ENCODE results near the gene EIF2D. TPM values are rescaled to one million over a fixed set of nuclear protein-coding genes. Genes with fewer than 3 reads are reported as not detected.

Gene EIF2D
- total and polyA plus RNA-seq, 2 of the 13 experiments (the other 11 are each of a cell fraction or from before 2014, with no cell fraction given), result 45.1 to 64.9 TPM

DNA sequence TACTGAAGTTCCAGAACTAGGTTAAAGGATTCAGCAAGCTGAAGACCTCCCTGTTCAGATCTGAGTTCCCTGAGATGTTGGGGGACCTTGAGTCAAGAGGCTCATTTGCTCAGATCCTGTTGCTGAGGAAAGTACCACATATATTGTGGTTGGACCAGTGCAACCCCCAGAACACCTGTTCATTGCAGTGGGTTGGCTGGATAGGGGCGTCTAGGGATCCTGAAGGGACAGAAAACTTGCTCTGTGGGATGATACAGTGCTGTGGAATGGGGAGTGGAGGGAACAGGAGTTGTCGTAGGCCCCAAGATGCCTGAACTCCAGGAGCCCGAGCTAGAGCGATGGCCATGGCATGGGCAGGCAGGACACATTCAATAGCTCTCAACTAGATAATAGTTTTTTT, 47.9 kb upstream of the EIF2D start (continued):
- TF ChIP-seq NPAS2 (CRISPR knock-in tag; IDR thresholded peaks at IDR 0.05; ENCODE audit: borderline replicate concordance) (no peak), TCF7 (IDR thresholded peaks at IDR 0.05; ENCODE audit: low read depth) (no peak)
- TF ChIP-seq, protein P1, sequence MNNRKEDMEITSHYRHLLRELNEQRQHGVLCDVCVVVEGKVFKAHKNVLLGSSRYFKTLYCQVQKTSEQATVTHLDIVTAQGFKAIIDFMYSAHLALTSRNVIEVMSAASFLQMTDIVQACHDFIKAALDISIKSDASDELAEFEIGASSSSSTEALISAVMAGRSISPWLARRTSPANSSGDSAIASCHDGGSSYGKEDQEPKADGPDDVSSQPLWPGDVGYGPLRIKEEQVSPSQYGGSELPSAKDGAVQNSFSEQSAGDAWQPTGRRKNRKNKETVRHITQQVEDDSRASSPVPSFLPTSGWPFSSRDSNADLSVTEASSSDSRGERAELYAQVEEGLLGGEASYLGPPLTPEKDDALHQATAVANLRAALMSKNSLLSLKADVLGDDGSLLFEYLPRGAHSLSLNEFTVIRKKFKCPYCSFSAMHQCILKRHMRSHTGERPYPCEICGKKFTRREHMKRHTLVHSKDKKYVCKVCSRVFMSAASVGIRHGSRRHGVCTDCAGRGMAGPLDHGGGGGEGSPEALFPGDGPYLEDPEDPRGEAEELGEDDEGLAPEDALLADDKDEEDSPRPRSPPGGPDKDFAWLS (CRISPR knock-in tag; IDR thresholded peaks at IDR 0.05; ENCODE audit: borderline replicate concordance), result no peak

DNA sequence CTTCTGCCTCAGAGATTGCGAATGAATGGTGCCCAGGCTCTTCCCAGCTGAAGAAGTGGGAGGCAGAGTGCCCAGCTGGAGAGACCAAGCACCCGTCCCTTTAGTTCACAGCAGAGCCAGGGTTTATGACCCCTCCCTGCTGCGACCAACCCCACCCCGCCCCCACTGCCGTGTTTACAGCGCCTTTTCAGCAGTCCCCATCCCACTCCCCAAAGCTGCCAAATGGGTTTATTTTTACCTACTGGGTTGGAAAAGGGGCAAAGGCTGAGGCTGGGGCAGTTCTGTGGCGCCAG, 46.7 kb upstream of the EIF2D start:
- no peak for FAIRE-seq
- BruUV-seq (replicated peaks), result no TSS peak

More for the DNA sequence above, 46.7 kb upstream of the EIF2D start:
- TF ChIP-seq ZNF160 (CRISPR knock-in tag; IDR thresholded peaks at IDR 0.05) (no peak), GLMP (CRISPR knock-in tag; IDR thresholded peaks at IDR 0.05; ENCODE audit: borderline replicate concordance) (no peak), MXD4 (CRISPR knock-in tag; IDR thresholded peaks at IDR 0.05) (no peak), ZNF670 (CRISPR knock-in tag; IDR thresholded peaks at IDR 0.05; ENCODE audit: borderline replicate concordance) (no peak), ZNF337 (CRISPR knock-in tag; IDR thresholded peaks at IDR 0.05; ENCODE audit: borderline replicate concordance, low read depth) (no peak), SRSF1 (optimal IDR thresholded peaks at IDR 0.05; ENCODE audit: low read depth, low read length) (no peak), ZBTB37 (CRISPR knock-in tag; IDR thresholded peaks at IDR 0.05) (no peak), FOXJ3 (CRISPR knock-in tag; IDR thresholded peaks at IDR 0.05; ENCODE audit: borderline replicate concordance) (no peak), ZSCAN20 (CRISPR knock-in tag; IDR thresholded peaks at IDR 0.05; ENCODE audit: borderline replicate concordance) (no peak), ZNF644 (CRISPR knock-in tag; IDR thresholded peaks at IDR 0.05; ENCODE audit: low read depth) (no peak)
- H3K36me3 ChIP-seq (replicated peaks in 1 of 2; ENCODE audit: control insufficient read depth in 1 of 2, insufficient read depth in 2 of 2, low read length in 2 of 2), result no peaks in the 10 kb centered on the region
- H3K9me3 ChIP-seq (ENCODE audit: low read length), result no peaks in the 10 kb centered on the region
- in situ Hi-C loops (cut with HindIII; ENCODE audit: extremely low pct_ligation_motif_present, low pct_unique_long_range_greater_than_20kb), result no loop called here
- intact Hi-C loops (cut with micrococcal nuclease; ENCODE audit: unreplicated experiment), result no loop called here
- peak overlapping the region; percentile 66 for H3K4me2 ChIP-seq (ENCODE audit: low read depth, low read length)
- H4K20me1 ChIP-seq (ENCODE audit: insufficient read depth, low read length), result no peaks in the 10 kb centered on the region
- H3K27me3 ChIP-seq (ENCODE audit: control insufficient read depth in 1 of 2, insufficient read depth in 2 of 2, low read length in 2 of 2), result peaks cover 2 to 25% of the 10 kb centered on the region in 2 experiments
- no peak overlapping the region for H2AFZ ChIP-seq (ENCODE audit: low read length)
- 45% methylated on average over 7 of the region's 7 CpGs for WGBS (ENCODE audit: low lambda C conversion rate)
- peak overlapping the region in 2 of 3 experiments; percentile 13 to 48; a peak in 3 of 6 replicates for H3K4me3 ChIP-seq (replicated peaks in 1 of 3; ENCODE audit: insufficient read depth in 1 of 3, low read depth in 2 of 3, low read length in 3 of 3)
- no peak overlapping the region for H3K27ac ChIP-seq (ENCODE audit: extremely low read length, insufficient read depth, low read length)
- ChIA-PET CTCF (ENCODE audit: low intra/inter-chr PET ratio, low total read pairs) (interaction anchor here (1.1 to 1.2 kb wide), 4 partner anchors 25 to 323 kb away, joined by 3 read pairs; no protein-coding TSS in a partner anchor), POLR2A (interaction anchor here (0.6 to 1.1 kb wide), 2 partner anchors 24 to 140 kb away, joined by 3 to 4 read pairs; partner anchors contain the start of gene DYRK3)
- no peak for DNase-seq (ENCODE audit: low spot score)
- no peak overlapping the region; the same call in 1 of the 2 replicates for H3K9ac ChIP-seq (ENCODE audit: insufficient read depth, low read depth, low read length)
- H3K79me2 ChIP-seq (ENCODE audit: insufficient read depth, low read length), result no peaks in the 10 kb centered on the region
- H3K4me1 ChIP-seq (ENCODE audit: insufficient read depth, low read length), result peaks cover 22% of the 10 kb centered on the region
- peak; percentile 18 for ATAC-seq
